IPS-18a (cell line): ENCODE results near the gene ARSG.
"Not testable (repeated sequence)": the region's sequence is repeated elsewhere in the genome, so short reads cannot be mapped to it uniquely, and the experiment has no call there.

ENCODE experiments used
- H3K27ac ChIP-seq: one replicate; pipeline ENCODE4 v1.5.1; 2013; ENCODE audit warnings: low read length
- H3K27me3 ChIP-seq: one replicate; pipeline ENCODE4 v1.6.1; 2013; ENCODE audit warnings: mild to moderate bottlenecking, low read length; ENCODE audit not compliant: control insufficient read depth, insufficient read depth
- H3K36me3 ChIP-seq: one replicate; pipeline ENCODE4 v1.6.1; 2013; ENCODE audit warnings: low read depth, low read length; ENCODE audit not compliant: control insufficient read depth
- H3K4me1 ChIP-seq: one replicate; pipeline ENCODE4 v1.6.1; 2013; ENCODE audit warnings: low read depth, low read length; ENCODE audit not compliant: control insufficient read depth
- H3K4me3 ChIP-seq: one replicate; pipeline ENCODE4 v1.5.1; 2013; ENCODE audit warnings: low read length
- H3K9ac ChIP-seq: one replicate; pipeline ENCODE4 v1.6.1; 2013; ENCODE audit warnings: mild to moderate bottlenecking, low read length, moderate library complexity
- H3K9me3 ChIP-seq: one replicate; pipeline ENCODE4 v1.6.1; 2013; ENCODE audit warnings: low read depth, low read length; ENCODE audit not compliant: control insufficient read depth

Gene ARSG

DNA sequence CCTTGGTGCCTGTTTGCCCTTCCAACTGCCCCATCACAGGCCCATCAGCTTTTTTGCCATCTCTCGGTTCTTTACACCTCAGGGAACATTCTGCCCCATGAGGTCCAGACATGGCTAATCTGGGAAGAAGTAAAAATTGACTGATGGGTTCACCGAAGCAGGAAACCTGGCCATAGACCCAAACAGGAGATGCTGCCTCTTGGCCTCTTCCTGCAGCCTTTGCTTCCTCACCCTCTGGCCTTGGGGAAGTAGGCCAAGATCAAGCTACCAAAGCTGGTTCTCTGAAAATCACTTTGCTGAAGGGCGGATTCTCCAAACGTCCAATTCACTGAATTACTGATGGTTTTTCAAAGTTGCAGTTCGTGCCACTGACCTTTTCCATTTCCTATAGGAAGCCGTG, 56.1 kb downstream of the ARSG start:
- no peak overlapping the region for H3K9ac ChIP-seq
- H3K27ac ChIP-seq: no peak overlapping the region
- no peaks in the 10 kb centered on the region for H3K9me3 ChIP-seq
- no peak overlapping the region for H3K4me3 ChIP-seq
- H3K36me3 ChIP-seq: no peaks in the 10 kb centered on the region
- no peaks in the 10 kb centered on the region for H3K27me3 ChIP-seq
- peaks cover 4% of the 10 kb centered on the region for H3K4me1 ChIP-seq

DNA sequence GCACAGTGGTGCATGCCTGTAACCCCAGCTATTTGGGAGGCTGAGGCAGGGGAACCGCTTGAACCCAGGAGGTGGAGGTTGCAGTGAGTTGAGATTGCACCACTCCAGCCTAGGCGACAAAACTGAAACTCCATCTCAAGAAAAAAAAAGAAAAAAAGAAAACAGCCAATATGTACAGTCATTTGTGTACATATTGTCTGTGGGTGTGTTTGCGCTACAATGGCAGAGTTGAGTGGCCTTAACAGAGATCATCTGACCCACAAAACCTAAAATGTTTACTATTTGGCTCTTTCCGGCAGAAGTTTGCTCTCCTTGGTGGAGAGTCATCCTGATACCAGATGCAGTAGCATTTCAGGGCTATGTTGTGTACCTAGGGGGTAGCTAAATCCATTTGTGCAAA, 57.9 kb downstream of the ARSG start:
- H3K4me1 ChIP-seq: peaks cover 4% of the 10 kb centered on the region
- H3K27me3 ChIP-seq: no peaks in the 10 kb centered on the region
- no peak overlapping the region for H3K4me3 ChIP-seq
- no peaks in the 10 kb centered on the region for H3K36me3 ChIP-seq
- H3K9me3 ChIP-seq: no peaks in the 10 kb centered on the region
- no peak overlapping the region for H3K27ac ChIP-seq
- no peak overlapping the region for H3K9ac ChIP-seq

DNA sequence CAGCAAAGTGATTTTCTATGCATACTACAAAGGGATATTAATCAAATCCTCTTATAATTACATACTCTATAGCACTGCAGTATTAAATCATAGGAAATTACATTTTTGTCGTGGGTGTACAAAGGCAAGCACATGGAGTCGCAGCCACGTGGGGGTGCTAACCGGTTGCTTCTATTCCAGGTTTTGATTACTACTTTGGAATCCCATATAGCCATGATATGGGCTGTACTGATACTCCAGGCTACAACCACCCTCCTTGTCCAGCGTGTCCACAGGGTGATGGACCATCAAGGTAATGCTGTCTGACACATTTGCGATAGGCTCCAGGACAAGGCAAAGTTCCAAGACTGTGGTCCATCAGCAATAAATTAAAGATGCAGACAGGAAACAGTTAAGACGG, 60.1 kb downstream of the ARSG start:
- H3K9me3 ChIP-seq: no peaks in the 10 kb centered on the region
- H3K36me3 ChIP-seq: no peaks in the 10 kb centered on the region
- H3K27ac ChIP-seq: no peak overlapping the region
- no peaks in the 10 kb centered on the region for H3K27me3 ChIP-seq
- no peak overlapping the region for H3K9ac ChIP-seq
- no peak overlapping the region for H3K4me3 ChIP-seq
- H3K4me1 ChIP-seq: peaks cover 2% of the 10 kb centered on the region

- no peak overlapping the region for H3K9ac ChIP-seq
- H3K4me3 ChIP-seq: no peak overlapping the region
- no peaks in the 10 kb centered on the region for H3K4me1 ChIP-seq
- no peaks in the 10 kb centered on the region for H3K27me3 ChIP-seq
- H3K36me3 ChIP-seq: no peaks in the 10 kb centered on the region
- no peaks in the 10 kb centered on the region for H3K9me3 ChIP-seq
- H3K27ac ChIP-seq: no peak overlapping the region
Measured at GRCh38 chr17:68352041-68352440, 60.7 kb downstream of the ARSG start.

GRCh38 chr17:68352671-68353070, 61.4 kb downstream of the ARSG start:
- H3K4me1 ChIP-seq, H3K27me3 ChIP-seq, H3K27ac ChIP-seq: not testable (repeated sequence)

GRCh38 chr17:68353111-68353521, 61.8 kb downstream of the ARSG start:
- Histone ChIP-seq H3K9me3 (no peaks in the 10 kb centered on the region), H3K36me3 (no peaks in the 10 kb centered on the region), H3K9ac (no peak overlapping the region), H3K27me3 (no peaks in the 10 kb centered on the region), H3K4me1 (no peaks in the 10 kb centered on the region), H3K27ac (no peak overlapping the region), H3K4me3 (no peak overlapping the region)

More at GRCh38 chr17:68352671-68353070, 61.4 kb downstream of the ARSG start:
- not testable (repeated sequence) for H3K9ac ChIP-seq, H3K36me3 ChIP-seq, H3K4me3 ChIP-seq, H3K9me3 ChIP-seq

- not testable (repeated sequence) for H3K36me3 ChIP-seq, H3K9ac ChIP-seq, H3K4me3 ChIP-seq, H3K4me1 ChIP-seq, H3K27ac ChIP-seq, H3K27me3 ChIP-seq, H3K9me3 ChIP-seq
Measured at GRCh38 chr17:68354311-68354710, 63.0 kb downstream of the ARSG start.

GRCh38 chr17:68355108-68355507, 63.8 kb downstream of the ARSG start:
- H3K27me3 ChIP-seq, H3K36me3 ChIP-seq, H3K27ac ChIP-seq, H3K9me3 ChIP-seq, H3K4me3 ChIP-seq, H3K4me1 ChIP-seq, H3K9ac ChIP-seq: not testable (repeated sequence)

DNA sequence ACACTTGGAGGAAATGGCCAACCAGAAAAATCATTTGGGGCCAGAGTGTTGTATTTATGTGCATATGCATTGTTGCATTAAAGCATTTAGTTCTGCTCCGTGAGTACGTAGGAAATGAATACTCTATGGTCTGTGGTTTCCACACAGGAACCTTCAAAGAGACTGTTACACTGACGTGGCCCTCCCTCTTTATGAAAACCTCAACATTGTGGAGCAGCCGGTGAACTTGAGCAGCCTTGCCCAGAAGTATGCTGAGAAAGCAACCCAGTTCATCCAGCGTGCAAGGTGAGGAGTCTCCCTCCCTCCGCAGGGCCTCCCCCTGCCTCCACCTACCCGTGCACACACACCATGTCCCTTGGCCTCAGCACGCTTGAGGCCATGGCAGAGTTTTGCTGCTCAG, 65.2 kb downstream of the ARSG start:
- no peak overlapping the region for H3K9ac ChIP-seq
- H3K27ac ChIP-seq: no peak overlapping the region
- H3K4me1 ChIP-seq: peaks cover 14% of the 10 kb centered on the region

DNA sequence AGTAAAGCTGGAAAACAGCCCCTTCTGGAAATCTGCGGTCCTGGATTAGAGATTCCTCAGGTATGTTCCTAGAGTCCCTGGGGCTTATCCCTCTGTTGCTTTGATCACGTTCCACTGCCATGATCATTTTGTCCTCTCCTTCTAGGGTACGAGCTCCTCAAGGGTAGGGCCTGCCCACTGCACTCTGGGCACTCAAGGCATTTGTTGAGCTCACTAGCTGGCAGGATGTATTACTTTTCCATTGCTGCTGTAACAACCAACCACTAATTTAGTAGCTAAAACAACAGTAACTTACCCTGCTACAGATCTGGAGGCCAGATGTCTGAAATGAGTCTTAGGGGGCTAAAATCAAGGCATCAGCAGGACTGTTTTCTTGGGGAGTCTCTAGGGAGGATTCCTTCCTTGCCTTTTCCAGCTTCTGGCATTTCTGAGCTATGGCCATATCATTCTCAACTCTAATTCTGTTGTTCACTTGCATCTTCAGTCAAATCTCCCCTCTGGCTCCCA, 65.7 kb downstream of the ARSG start:
- no peaks in the 10 kb centered on the region for H3K27me3 ChIP-seq
- H3K4me3 ChIP-seq: no peak overlapping the region
- H3K36me3 ChIP-seq: no peaks in the 10 kb centered on the region
- H3K27ac ChIP-seq: no peak overlapping the region
- no peaks in the 10 kb centered on the region for H3K9me3 ChIP-seq
- peaks cover 14% of the 10 kb centered on the region for H3K4me1 ChIP-seq
- H3K9ac ChIP-seq: no peak overlapping the region

More for the DNA sequence above, 65.2 kb downstream of the ARSG start:
- no peaks in the 10 kb centered on the region for H3K9me3 ChIP-seq
- H3K36me3 ChIP-seq: no peaks in the 10 kb centered on the region
- no peak overlapping the region for H3K4me3 ChIP-seq
- H3K27me3 ChIP-seq: no peaks in the 10 kb centered on the region

- H3K9me3 ChIP-seq: no peaks in the 10 kb centered on the region
- no peaks in the 10 kb centered on the region for H3K27me3 ChIP-seq
- H3K27ac ChIP-seq: no peak overlapping the region
- H3K9ac ChIP-seq: no peak overlapping the region
- no peaks in the 10 kb centered on the region for H3K36me3 ChIP-seq
- no peak overlapping the region for H3K4me3 ChIP-seq
- peaks cover 14% of the 10 kb centered on the region for H3K4me1 ChIP-seq
Measured at GRCh38 chr17:68357886-68358285, 66.6 kb downstream of the ARSG start.

DNA sequence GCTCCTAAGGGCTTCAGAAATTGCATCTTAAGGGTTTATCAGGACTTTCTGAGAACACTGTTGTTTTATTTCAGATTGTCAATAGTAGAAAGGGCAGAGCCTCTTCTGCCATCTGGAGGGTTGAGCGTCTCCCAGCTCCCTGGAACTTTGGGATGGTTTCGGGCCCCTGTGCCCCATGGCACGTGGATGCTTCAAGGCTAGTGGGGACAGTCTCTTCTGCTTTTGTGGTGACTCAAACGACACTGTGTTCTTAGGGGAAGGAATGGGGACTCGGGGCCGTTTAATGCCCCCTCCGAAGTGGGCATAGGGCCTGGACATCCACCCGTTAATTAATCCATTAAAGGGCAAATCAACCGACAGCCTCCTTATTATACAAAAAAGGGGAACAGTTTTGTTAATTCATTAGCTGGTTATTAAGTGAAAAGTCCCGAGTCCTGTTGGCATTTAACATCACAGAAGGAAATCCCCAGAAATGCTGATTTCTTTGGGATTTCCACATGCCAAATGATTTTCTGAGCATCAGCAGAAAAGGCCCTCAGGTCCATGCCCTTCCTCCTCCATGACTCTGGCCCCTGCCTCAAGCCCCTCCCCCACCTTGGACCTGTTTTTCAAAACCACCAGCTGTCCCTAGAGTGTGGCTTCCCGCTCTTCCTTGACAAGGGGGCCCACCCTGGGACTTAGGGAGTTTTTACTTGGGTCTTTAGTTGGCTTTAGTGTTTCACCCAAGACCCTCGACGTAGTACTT, 68.7 kb downstream of the ARSG start:
- no peaks in the 10 kb centered on the region for H3K9me3 ChIP-seq
- no peak overlapping the region for H3K27ac ChIP-seq
- H3K36me3 ChIP-seq: no peaks in the 10 kb centered on the region
- H3K4me1 ChIP-seq: peaks cover 14% of the 10 kb centered on the region
- H3K9ac ChIP-seq: no peak overlapping the region
- H3K27me3 ChIP-seq: no peaks in the 10 kb centered on the region
- H3K4me3 ChIP-seq: no peak overlapping the region
